ENCODE data around the gene EIF3CL.
"Not testable (repeated sequence)": the region's sequence is repeated elsewhere in the genome, so short reads cannot be mapped to it uniquely, and the experiment has no call there.

GRCh38 chr16:28446388-28446787 is 42.7 kb upstream of the EIF3CL start:
- TF ChIP-seq CTCF, POLR2A (IDR thresholded peaks at IDR 0.05): not testable (repeated sequence)

Measured in body of pancreas (tissue), 4 donors.